ENCODE data around the gene MARS1. TPM values are rescaled to one million over a fixed set of nuclear protein-coding genes. Genes with fewer than 3 reads are reported as not detected.
"Not testable (repeated sequence)": the region's sequence is repeated elsewhere in the genome, so short reads cannot be mapped to it uniquely, and the experiment has no call there.

The MARS1 gene
- 100 to 1,000 TPM in 1 of 2 donors, 10 to 100 TPM in 1; 90.3 to 195 TPM for total RNA-seq

DNA sequence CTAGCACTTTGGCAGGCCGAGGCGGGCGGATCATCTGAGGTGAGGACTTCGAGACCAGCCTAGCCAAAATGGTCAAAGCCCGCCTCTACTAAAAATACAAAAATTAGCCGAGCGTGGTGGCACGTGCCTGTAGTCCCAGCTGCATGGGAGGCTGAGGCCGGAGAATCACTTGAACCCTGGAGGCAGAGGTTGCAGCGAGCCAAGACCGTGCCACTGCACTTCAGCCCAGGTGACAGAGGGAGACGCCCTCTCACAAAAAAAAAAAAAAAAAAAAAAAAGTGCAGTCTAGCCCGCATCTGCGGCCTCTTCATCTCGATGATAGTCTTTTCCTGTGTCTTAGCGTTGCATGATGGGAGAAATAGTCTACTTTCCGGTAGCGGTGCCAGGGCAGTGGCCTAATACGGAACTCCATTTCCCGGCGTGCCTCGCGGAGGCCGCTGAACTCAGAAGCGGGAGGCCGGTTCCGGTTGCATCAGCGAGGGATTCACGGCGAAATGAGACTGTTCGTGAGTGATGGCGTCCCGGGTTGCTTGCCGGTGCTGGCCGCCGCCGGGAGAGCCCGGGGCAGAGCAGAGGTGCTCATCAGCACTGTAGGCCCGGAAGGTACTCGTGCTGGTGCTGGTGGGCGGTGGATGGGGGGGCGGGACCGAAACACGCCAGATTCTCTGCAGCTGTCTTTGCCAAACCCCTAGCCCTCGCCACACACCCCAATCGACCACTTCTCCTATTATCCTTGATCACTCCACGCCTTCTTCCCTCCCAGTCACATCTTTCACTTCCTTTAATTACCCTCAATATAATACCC lies at the start of gene MARS1:
Gene MARS1 (plus strand): TSS at position 472 of the 805 bp plus-strand sequence. CDS start 23 bp downstream, at position 495.
- peak; percentile 96 for DNase-seq
- intact Hi-C loops (cut with DNase I): no loop called here
- H3K4me1 ChIP-seq: peaks cover 8% of the 10 kb centered on the region
- TF ChIP-seq CTCF (IDR thresholded peaks at IDR 0.05): no peak
- H3K9ac ChIP-seq (ENCODE audit: low read depth in 2 of 2, low read length in 2 of 2): peak within 1 kb of the TSS; percentile 94 to 95
- peak within 1 kb of the TSS; percentile 66 for H3K27ac ChIP-seq
- peak within 1 kb of the TSS; percentile 94 for H3K4me3 ChIP-seq
- H3K9me3 ChIP-seq: no peaks in the 10 kb centered on the region
- peaks cover 9% of the 10 kb centered on the region for H3K36me3 ChIP-seq
- no peaks in the 10 kb centered on the region for H3K27me3 ChIP-seq

- no peaks in the 10 kb centered on the region for H3K9me3 ChIP-seq
- H3K4me1 ChIP-seq: no peaks in the 10 kb centered on the region
- TF ChIP-seq CTCF (IDR thresholded peaks at IDR 0.05): no peak
- intact Hi-C loops (cut with DNase I): no loop called here
- no peak overlapping the region for H3K4me3 ChIP-seq
- H3K27ac ChIP-seq: no peak overlapping the region
- no peaks in the 10 kb centered on the region for H3K36me3 ChIP-seq
- no peak overlapping the region for H3K9ac ChIP-seq (ENCODE audit: low read depth in 2 of 2, low read length in 2 of 2)
- DNase-seq: no peak
- H3K27me3 ChIP-seq: no peaks in the 10 kb centered on the region
These were observed 49.5 kb upstream of the MARS1 start for GRCh38 chr12:57438400-57438799.

DNA sequence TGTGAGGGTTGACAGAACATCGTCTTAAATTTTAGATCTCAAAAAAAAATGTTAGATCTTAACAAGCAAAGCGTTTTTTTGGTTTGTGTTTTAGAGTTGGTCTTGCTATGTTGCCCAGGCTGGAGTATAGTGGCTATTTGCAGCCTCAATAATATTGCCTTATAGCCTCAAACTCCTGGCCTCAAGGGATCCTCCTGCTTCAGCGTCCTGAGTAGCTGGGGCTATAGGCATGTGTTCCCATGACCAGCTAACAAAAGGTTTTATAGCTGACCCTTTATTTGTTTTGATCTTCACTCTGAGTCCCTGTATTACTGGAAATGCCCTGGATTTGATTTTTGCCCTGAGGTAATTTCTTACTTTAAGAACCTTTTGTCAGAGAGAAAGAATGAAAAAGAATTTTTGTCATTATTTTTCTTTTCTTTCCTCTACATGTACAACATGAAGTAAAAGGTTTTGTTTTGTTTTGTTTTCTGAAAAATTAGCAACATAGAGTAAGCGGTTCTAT lies 48.1 kb upstream of the MARS1 start:
- Histone ChIP-seq H3K4me1 (no peaks in the 10 kb centered on the region), H3K9me3 (no peaks in the 10 kb centered on the region), H3K27ac (no peak overlapping the region), H3K36me3 (no peaks in the 10 kb centered on the region), H3K27me3 (no peaks in the 10 kb centered on the region), H3K4me3 (no peak overlapping the region), H3K9ac (ENCODE audit: low read depth in 2 of 2, low read length in 2 of 2) (no peak overlapping the region)
- intact Hi-C loops (cut with DNase I): no loop called here
- DNase-seq: no peak
- TF ChIP-seq CTCF (IDR thresholded peaks at IDR 0.05): no peak

DNA sequence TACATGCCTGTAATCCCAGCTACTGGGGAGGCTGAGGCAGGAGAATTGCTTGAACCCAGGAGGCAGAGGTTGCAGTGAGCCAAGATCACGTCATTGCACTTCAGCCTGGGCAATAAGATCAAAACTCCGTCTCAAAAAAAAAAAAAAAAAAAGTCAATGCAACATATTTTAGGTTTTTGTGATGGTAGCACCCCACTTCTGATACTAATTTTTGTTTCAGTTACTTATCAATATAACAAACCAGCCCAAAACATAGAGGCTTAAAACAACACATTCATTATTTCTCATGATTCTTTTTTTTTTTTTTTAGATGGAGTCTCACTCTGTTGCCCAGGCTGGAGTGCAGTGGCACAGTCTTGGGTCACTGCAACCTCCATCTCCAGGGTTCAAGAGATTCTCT lies 46.5 kb upstream of the MARS1 start:
- H3K9me3 ChIP-seq; H3K4me3 ChIP-seq; H3K4me1 ChIP-seq; H3K27me3 ChIP-seq; intact Hi-C loops (cut with DNase I); H3K9ac ChIP-seq (ENCODE audit: low read depth in 2 of 2, low read length in 2 of 2); H3K36me3 ChIP-seq; DNase-seq; H3K27ac ChIP-seq: not testable (repeated sequence)

DNA sequence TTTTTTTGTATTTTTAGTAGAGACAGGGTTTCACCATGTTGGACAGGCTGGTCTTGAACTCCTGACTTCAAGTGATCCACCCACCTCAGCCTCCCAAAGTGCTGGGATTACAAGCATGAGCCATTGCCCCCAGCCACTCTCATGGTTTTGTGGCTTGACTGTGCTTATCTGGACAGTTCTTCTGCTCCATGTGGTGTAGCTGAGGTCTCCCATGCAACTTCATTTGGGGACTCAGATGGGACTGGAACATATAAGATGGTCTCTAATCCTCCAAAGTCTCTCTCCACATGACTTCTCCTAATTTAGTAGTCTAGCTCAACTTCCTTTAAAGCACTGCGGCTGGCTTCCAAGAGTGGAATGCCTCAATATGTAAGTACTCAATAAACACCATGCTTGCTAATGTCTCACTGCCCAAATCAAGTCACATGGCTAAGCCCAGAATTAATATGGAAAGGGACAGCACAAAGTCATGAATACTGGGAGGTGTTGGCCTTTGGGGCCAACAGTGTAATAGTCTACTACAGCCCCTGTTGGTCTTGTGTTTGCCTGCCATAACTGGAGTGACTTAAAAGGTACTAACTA lies 45.9 kb upstream of the MARS1 start:
- Histone ChIP-seq H3K4me1 (no peaks in the 10 kb centered on the region), H3K9ac (ENCODE audit: low read depth in 2 of 2, low read length in 2 of 2) (no peak overlapping the region), H3K27me3 (no peaks in the 10 kb centered on the region), H3K27ac (no peak overlapping the region), H3K36me3 (no peaks in the 10 kb centered on the region), H3K4me3 (no peak overlapping the region), H3K9me3 (no peaks in the 10 kb centered on the region)
- intact Hi-C loops (cut with DNase I): no loop called here
- TF ChIP-seq CTCF (IDR thresholded peaks at IDR 0.05): no peak
- DNase-seq: no peak

- H3K27me3 ChIP-seq; H3K27ac ChIP-seq; H3K4me3 ChIP-seq; H3K4me1 ChIP-seq; DNase-seq; H3K9me3 ChIP-seq; H3K36me3 ChIP-seq; H3K9ac ChIP-seq (ENCODE audit: low read depth in 2 of 2, low read length in 2 of 2); intact Hi-C loops (cut with DNase I): not testable (repeated sequence)
These were observed 43.5 kb upstream of the MARS1 start for GRCh38 chr12:57444337-57444736.

All from colonic mucosa (tissue), 4 donors.